Measurements from ENCODE around the gene LPP. TPM values are rescaled to one million over a fixed set of nuclear protein-coding genes. Genes with fewer than 3 reads are reported as not detected.

LPP gene
- total and polyA plus RNA-seq, 9 of the 15 experiments (the other 6 are each of a cell fraction or from before 2014, with no cell fraction given), result 0.07 to 0.18 TPM; not detected in 7

GRCh38 chr3:188304501-188304900, 150.5 kb downstream of the LPP start:
- no peak for ATAC-seq
- H3K36me3 ChIP-seq (ENCODE audit: control insufficient read depth, insufficient read depth, low read length), result no peaks in the 10 kb centered on the region
- H3K27ac ChIP-seq (ENCODE audit: extremely low read depth, low read depth, low read length), result no peak overlapping the region
- no peaks in the 10 kb centered on the region for H3K27me3 ChIP-seq (ENCODE audit: control insufficient read depth in 2 of 2, insufficient read depth in 2 of 2, low read length in 2 of 2)
- no peaks in the 10 kb centered on the region for H3K4me1 ChIP-seq (replicated peaks in 1 of 2; ENCODE audit: control insufficient read depth in 2 of 2, insufficient read depth in 2 of 2, low read length in 2 of 2)
- no peak overlapping the region for H2AFZ ChIP-seq (ENCODE audit: low read depth, low read length)
- no peak overlapping the region for H3K4me3 ChIP-seq
- H3K9me1 ChIP-seq (ENCODE audit: control insufficient read depth, insufficient read depth, low read length), result no peaks in the 10 kb centered on the region
- TF ChIP-seq SRSF3 (IDR thresholded peaks at IDR 0.05; ENCODE audit: insufficient read depth, low read length), result no peak
- no peak for TF ChIP-seq KAT8 (IDR thresholded peaks at IDR 0.05; ENCODE audit: low read depth)
- no peak for TF ChIP-seq DLX4 (CRISPR knock-in tag; IDR thresholded peaks at IDR 0.05)
- TF ChIP-seq ZNF3 (CRISPR knock-in tag; IDR thresholded peaks at IDR 0.05), result no peak
- no peak for TF ChIP-seq HDAC1 (IDR thresholded peaks at IDR 0.05)
- TF ChIP-seq NR1H2 (CRISPR knock-in tag; IDR thresholded peaks at IDR 0.05), result no peak
- TF ChIP-seq SREBF2 (CRISPR knock-in tag; IDR thresholded peaks at IDR 0.05), result no peak
- no peak for TF ChIP-seq ZNF436 (CRISPR knock-in tag; IDR thresholded peaks at IDR 0.05)
- TF ChIP-seq HNRNPH1 (optimal IDR thresholded peaks at IDR 0.05; ENCODE audit: low read depth, low read length), result no peak
- no peak for TF ChIP-seq E2F1 (CRISPR knock-in tag; IDR thresholded peaks at IDR 0.05)
- TF ChIP-seq, protein P1, sequence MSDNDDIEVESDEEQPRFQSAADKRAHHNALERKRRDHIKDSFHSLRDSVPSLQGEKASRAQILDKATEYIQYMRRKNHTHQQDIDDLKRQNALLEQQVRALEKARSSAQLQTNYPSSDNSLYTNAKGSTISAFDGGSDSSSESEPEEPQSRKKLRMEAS (CRISPR knock-in tag; IDR thresholded peaks at IDR 0.05), result no peak
- TF ChIP-seq ZBTB7A (IDR thresholded peaks at IDR 0.05; ENCODE audit: borderline replicate concordance, control insufficient read depth, low read depth, low read length), result no peak
- no peak for TF ChIP-seq ETV5 (CRISPR knock-in tag; IDR thresholded peaks at IDR 0.05; ENCODE audit: low read depth)
- TF ChIP-seq, protein P2, sequence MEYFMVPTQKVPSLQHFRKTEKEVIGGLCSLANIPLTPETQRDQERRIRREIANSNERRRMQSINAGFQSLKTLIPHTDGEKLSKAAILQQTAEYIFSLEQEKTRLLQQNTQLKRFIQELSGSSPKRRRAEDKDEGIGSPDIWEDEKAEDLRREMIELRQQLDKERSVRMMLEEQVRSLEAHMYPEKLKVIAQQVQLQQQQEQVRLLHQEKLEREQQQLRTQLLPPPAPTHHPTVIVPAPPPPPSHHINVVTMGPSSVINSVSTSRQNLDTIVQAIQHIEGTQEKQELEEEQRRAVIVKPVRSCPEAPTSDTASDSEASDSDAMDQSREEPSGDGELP (CRISPR knock-in tag; IDR thresholded peaks at IDR 0.05; ENCODE audit: borderline replicate concordance), result no peak
- TF ChIP-seq ZNF699 (CRISPR knock-in tag; IDR thresholded peaks at IDR 0.05; ENCODE audit: insufficient replicate concordance), result no peak
- TF ChIP-seq MEF2A (IDR thresholded peaks at IDR 0.05; ENCODE audit: control insufficient read depth, low read depth, low read length), result no peak
- TF ChIP-seq HSF4 (CRISPR knock-in tag; IDR thresholded peaks at IDR 0.05; ENCODE audit: borderline replicate concordance), result no peak
- TF ChIP-seq HOMEZ (CRISPR knock-in tag; IDR thresholded peaks at IDR 0.05), result no peak
- TF ChIP-seq RFX7 (CRISPR knock-in tag; IDR thresholded peaks at IDR 0.05), result no peak
- no peak for TF ChIP-seq GABPB2 (CRISPR knock-in tag; conservative IDR thresholded peaks at IDR 0.05)
- CTCF ChIA-PET (ENCODE audit: low intra/inter-chr PET ratio), result no interaction called here
- POLR2A ChIA-PET, result no interaction called here
- no peak for FAIRE-seq
- no peak overlapping the region for H3K4me2 ChIP-seq (ENCODE audit: insufficient read depth, low read length)
- no peak overlapping the region for H3K9ac ChIP-seq (ENCODE audit: insufficient read depth in 1 of 2, low read depth in 2 of 2, low read length in 2 of 2)
- DNase-seq (ENCODE audit: extremely low read depth in 1 of 4, low spot score in 3 of 4), result no peak
- H3K9me3 ChIP-seq (replicated peaks; ENCODE audit: control insufficient read depth, insufficient read depth, low read depth, low read length), result no peaks in the 10 kb centered on the region
- WGBS (ENCODE audit: insufficient coverage, low coverage, missing lambda C conversion rate), result 0% methylated on average over 1 of the region's 1 CpG
- intact Hi-C loops (cut with micrococcal nuclease), result no loop called here
- no peaks in the 10 kb centered on the region for H3K79me2 ChIP-seq (ENCODE audit: control insufficient read depth, insufficient read depth, low read length)
- no peaks in the 10 kb centered on the region for H4K20me1 ChIP-seq (replicated peaks; ENCODE audit: control insufficient read depth, insufficient read depth, low read length)
- BruUV-seq (replicated peaks), result no TSS peak
- in situ Hi-C loops (cut with MboI), result no loop called here

All from K562 (cell line).